GM19193 (cell line): ENCODE results near the gene RALGAPA1.

Source experiments
- POLR2A ChIP-seq: IDR thresholded peaks from 4 replicates; pipeline ENCODE4 v1.6.1; 2011; ENCODE audit not compliant: insufficient read depth, insufficient read length; ENCODE audit errors: extremely low read depth

The RALGAPA1 gene

DNA sequence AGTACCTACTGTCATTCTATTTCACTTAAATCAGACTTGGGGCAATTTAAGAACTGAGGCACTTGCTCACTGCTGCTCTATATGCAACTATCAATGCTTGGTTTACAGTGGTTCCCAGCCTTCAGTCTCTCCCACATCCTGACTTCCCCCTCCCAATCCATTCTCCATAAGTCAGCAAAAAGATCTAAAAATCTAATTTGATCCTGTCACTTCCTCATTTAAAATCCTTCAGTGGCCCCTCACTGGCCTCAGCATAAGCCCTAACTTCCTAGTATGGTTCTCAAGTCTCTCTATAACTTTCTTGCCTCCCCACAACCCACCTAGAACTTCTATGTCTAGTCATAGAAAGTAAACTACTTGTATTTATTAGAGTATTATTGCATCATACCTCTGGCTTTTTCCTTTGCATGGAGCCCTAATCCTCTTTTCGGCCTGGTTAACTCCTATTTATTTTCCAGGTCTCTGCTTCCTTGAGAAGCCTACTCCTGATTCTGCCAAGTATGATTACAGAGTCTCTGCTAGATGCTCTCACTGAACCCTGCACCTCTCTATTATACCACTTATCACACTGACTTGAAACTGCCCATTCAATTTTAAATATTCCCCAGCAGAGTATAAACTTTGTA, 130.6 kb downstream of the RALGAPA1 start:
- TF ChIP-seq POLR2A, result no peak

- no peak for TF ChIP-seq POLR2A
Observed at GRCh38 chr14:35669782-35670181, 139.3 kb downstream of the RALGAPA1 start.

- no peak for TF ChIP-seq POLR2A
Observed at GRCh38 chr14:35666429-35667043, 142.6 kb downstream of the RALGAPA1 start.

DNA sequence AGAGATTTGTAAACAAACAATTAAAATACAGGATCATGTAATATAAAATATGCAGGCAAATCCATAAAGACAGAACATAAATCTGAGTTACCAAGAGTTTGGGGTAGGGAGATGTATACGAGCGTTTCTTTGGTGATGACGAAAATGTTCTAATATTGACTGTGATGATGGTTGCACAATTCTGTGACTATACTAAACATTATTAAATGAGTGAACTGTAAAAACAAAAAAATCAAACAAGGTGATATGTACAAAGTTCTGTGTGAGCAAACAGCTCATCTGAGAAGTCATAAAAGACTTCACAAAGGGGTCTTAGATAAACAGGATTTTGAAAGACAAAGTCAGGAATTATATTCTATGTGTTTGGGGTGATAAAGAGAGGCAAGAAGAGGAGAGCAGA, 147.2 kb downstream of the RALGAPA1 start:
- TF ChIP-seq POLR2A, result no peak

DNA sequence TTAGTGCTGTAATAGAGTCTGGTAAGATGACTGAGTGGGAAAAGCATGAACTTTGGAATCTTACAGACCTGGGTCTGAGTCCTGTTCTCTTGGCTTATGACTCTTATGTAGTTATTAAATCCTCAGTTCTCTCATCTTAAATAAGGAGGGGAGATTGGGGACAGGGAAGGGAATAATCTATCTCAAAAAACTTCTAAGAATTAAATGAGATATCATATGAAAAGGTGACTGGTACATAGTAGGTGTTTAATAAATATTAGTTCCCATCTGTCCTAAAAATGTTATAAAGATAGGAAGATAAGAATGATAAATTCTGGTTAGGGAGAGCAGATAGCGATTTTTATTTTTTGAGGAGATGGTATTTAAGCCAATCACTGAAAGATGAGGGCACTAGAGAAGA, 156.1 kb downstream of the RALGAPA1 start:
- TF ChIP-seq POLR2A, result no peak

GRCh38 chr14:35643513-35643912, 165.6 kb downstream of the RALGAPA1 start:
- TF ChIP-seq POLR2A, result no peak

GRCh38 chr14:35637851-35638250, 171.2 kb downstream of the RALGAPA1 start:
- no peak for TF ChIP-seq POLR2A

GRCh38 chr14:35637269-35637668, 171.8 kb downstream of the RALGAPA1 start:
- no peak for TF ChIP-seq POLR2A

DNA sequence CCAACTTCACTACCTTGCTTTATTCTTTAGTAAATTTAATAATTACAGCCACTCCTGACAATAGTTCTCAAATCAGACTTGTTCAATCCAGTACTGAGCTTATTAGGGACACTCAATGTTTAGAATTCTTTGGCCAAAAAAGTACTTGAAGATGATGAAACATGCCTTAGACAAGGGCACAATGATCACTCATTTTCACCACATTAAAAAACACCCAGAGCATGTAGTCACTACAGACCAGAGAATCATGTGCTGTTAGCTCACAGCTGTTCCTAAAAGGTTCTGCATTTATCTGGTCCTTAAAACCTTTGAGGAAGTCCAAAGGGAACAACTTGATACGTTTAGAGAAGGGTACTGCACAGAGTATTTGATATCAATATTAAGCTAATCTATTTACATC, 176.4 kb downstream of the RALGAPA1 start:
- TF ChIP-seq POLR2A, result no peak

- TF ChIP-seq POLR2A, result no peak
Observed at GRCh38 chr14:35632271-35632670, 176.8 kb downstream of the RALGAPA1 start.

DNA sequence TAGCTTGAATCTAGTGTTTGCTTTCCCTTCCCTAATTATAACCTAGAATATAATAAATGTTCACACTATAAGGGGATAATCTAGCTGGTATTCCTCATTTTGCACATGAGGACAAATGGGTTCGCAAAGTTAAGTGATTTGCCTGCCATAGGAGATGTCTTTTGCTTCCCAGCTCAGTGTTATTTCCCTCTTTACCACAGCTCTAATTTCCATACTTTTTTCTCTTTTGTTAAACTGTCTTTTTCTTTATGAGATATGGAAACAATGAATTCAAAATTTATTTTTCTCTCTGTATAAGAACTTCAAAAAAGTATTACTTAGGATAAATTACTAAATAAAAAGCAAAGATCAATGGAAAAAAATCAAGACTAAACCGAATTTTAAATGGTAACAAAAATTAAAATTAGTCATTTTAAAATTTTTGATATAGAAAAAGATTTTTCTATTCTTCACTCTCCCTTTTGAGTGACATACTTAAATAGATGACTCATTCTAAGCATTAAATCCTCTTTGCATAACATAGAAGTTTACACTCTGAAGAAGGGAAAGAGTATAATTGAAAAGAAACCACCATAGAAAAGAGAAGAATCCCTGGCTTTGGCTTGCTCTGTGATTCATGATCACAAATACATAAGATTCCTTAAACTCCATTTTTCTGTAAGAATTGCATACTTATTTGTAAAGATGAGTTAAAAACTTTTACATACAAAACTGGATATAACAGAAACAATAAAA, 177.9 kb downstream of the RALGAPA1 start:
- no peak for TF ChIP-seq POLR2A

- TF ChIP-seq POLR2A, result no peak
Observed at GRCh38 chr14:35628989-35629388, 180.1 kb downstream of the RALGAPA1 start.

- TF ChIP-seq POLR2A, result no peak
Observed at GRCh38 chr14:35617500-35617899, 191.6 kb downstream of the RALGAPA1 start.

DNA sequence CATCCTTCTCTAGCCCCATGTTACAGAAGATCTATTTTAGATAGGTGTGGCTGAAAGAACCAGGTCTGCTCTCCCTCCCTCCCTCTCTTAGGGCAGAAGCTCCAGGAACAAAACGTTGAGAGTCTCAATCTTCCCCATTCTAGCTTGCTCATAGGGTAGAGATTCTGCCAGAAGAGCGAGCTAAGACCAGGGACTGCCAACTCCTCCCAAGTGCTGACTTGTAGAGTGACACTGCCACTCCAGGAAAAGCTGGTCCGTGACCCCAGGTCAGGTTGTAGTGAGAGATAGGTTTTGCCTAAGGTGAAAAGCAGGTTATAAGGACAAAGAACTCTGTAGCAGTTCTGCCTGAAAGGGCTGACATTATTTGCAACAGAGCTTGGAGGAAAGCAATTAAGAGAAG, 201.7 kb downstream of the RALGAPA1 start:
- no peak for TF ChIP-seq POLR2A

GRCh38 chr14:35600253-35600652, 208.8 kb downstream of the RALGAPA1 start:
- TF ChIP-seq POLR2A, result no peak

- TF ChIP-seq POLR2A, result no peak
Observed at GRCh38 chr14:35594616-35595015, 214.5 kb downstream of the RALGAPA1 start.
